Peyer's patch (tissue), 4 donors: ENCODE data around the gene TBC1D2B.

ENCODE experiments used
- POLR2A ChIP-seq, 2 donors: fragments of 450-650 bp; IDR thresholded peaks; one replicate each; pipeline ENCODE4 v1.5.1; 2017; ENCODE audit warnings: antibody characterized with exemption in 2 of 2, mild to moderate bottlenecking in 2 of 2, moderate library complexity in 2 of 2
- TF ChIP-seq, protein P1 (sequence below), 6 experiments: fragments of 450-650 bp in 4 of 6; fragments of 200-600 bp in 2 of 6; sonication (generic) in 1 of 6; IDR thresholded peaks; one replicate each; pipeline ENCODE4 v1.5.1; 2017 to 2019; ENCODE audit warnings: antibody characterized with exemption in 6 of 6, mild to moderate bottlenecking in 3 of 6, moderate library complexity in 1 of 6

DNA sequence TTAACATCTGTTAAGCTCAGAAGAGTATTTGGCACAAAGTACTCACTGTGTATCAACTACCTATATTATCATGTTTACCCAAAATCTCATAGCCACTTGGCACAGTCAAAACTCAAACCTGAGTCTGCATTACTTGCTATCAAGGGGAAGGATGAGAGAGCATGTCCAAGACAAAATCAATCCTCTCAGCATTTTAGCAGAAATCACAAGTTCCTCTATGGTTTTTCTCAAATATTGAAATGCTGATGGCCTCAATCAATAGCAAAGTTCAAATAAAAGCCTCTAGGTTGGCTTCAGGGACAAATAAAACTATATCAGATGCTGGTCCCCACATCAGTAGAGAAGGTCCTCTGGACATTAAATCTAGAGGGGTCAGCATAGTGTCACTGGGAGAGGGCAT is 14.3 kb downstream of the TBC1D2B start:
- TF ChIP-seq, protein P1, sequence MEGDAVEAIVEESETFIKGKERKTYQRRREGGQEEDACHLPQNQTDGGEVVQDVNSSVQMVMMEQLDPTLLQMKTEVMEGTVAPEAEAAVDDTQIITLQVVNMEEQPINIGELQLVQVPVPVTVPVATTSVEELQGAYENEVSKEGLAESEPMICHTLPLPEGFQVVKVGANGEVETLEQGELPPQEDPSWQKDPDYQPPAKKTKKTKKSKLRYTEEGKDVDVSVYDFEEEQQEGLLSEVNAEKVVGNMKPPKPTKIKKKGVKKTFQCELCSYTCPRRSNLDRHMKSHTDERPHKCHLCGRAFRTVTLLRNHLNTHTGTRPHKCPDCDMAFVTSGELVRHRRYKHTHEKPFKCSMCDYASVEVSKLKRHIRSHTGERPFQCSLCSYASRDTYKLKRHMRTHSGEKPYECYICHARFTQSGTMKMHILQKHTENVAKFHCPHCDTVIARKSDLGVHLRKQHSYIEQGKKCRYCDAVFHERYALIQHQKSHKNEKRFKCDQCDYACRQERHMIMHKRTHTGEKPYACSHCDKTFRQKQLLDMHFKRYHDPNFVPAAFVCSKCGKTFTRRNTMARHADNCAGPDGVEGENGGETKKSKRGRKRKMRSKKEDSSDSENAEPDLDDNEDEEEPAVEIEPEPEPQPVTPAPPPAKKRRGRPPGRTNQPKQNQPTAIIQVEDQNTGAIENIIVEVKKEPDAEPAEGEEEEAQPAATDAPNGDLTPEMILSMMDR (IDR thresholded peaks at IDR 0.05): no peak
- TF ChIP-seq POLR2A (IDR thresholded peaks at IDR 0.05): no peak
